Suprapubic skin (tissue), 4 donors: ENCODE measurements around the gene BMERB1. TPM values are rescaled to one million over a fixed set of nuclear protein-coding genes. Genes with fewer than 3 reads are reported as not detected.

Experiments used
- DNase-seq, 2 donors: peaks; one replicate each; pipeline ENCODE4 v3.0.0-alpha.2; 2019; ENCODE audit warnings: low spot score in 2 of 2
- H3K27ac ChIP-seq: fragments of 200-600 bp; sonication (generic); one replicate; pipeline ENCODE4 v1.5.1; 2019
- H3K27me3 ChIP-seq: fragments of 200-600 bp; sonication (generic); one replicate; pipeline ENCODE4 v1.5.1; 2019
- H3K36me3 ChIP-seq: fragments of 200-600 bp; sonication (generic); one replicate; pipeline ENCODE4 v1.5.1; 2019
- H3K4me1 ChIP-seq: fragments of 200-600 bp; sonication (generic); one replicate; pipeline ENCODE4 v1.5.1; 2019
- H3K4me3 ChIP-seq: fragments of 200-600 bp; sonication (generic); one replicate; pipeline ENCODE4 v1.5.1; 2019; ENCODE audit warnings: mild to moderate bottlenecking
- H3K9me3 ChIP-seq: fragments of 200-600 bp; sonication (generic); one replicate; pipeline ENCODE4 v1.5.1; 2019
- EP300 ChIP-seq: sonication (generic); formaldehyde crosslinking; IDR thresholded peaks from one replicate; pipeline ENCODE4 v1.6.1; 2017; ENCODE audit warnings: antibody characterized with exemption
- POLR2A ChIP-seq, 2 donors: fragments of 450-650 bp; IDR thresholded peaks; one replicate each; pipeline ENCODE4 v1.6.1; 2017; ENCODE audit warnings: antibody characterized with exemption in 2 of 2, mild to moderate bottlenecking in 2 of 2, moderate library complexity in 2 of 2
- POLR2AphosphoS5 ChIP-seq, 3 donors: sonication (generic); formaldehyde crosslinking; IDR thresholded peaks; one replicate each; pipeline ENCODE4 v1.6.1; 2017; ENCODE audit warnings: antibody characterized with exemption in 3 of 3
- WGBS: methylation state at CpG from one replicate; pipeline ENCODE4 v1.1.5; 2018; 5-methylcytosine and 5-hydroxymethylcytosine counted together
- total RNA-seq, 4 donors: library from RNA; depleted of rRNA; stranded (reverse); fragments of >200 nt; gene quantifications; one replicate each; pipeline ENCODE4 v1.1.0, GENCODE V29; 2016
- TF ChIP-seq, protein P1 (sequence below), 2 donors: fragments of 200-600 bp in 1 of 2; fragments of 450-650 bp in 1 of 2; sonication (generic) in 1 of 2; IDR thresholded peaks; one replicate each; pipeline ENCODE4 v1.5.1; 2016 to 2019; ENCODE audit warnings: antibody characterized with exemption in 2 of 2, mild to moderate bottlenecking in 1 of 2, moderate library complexity in 1 of 2

Gene BMERB1
- total RNA-seq, 4 donors from 2014 or later: 5.5 to 31.4 (median 17.9) TPM

DNA sequence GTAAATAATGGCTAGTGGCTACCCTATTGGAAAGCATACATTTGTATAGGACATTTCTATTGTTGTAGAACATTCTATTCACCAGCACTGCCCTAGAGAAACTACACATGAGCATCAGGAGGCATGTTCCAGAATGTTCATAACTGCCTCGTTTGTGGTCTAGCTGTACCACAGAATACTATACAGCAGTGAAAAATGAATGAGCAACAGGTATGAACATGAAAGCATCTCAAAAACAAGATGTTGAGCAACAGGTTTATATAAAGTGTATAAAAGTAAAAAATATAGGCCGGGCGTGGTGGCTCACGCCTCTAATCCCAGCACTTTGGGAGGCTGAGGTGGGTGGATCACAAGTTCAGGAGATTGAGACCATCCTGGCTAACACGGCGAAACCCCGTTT is 91.7 kb downstream of the BMERB1 start:
- H3K27ac ChIP-seq: no peak overlapping the region
- DNase-seq: no peak
- WGBS: 96% methylated on average over 7 of the region's 7 CpGs

DNA sequence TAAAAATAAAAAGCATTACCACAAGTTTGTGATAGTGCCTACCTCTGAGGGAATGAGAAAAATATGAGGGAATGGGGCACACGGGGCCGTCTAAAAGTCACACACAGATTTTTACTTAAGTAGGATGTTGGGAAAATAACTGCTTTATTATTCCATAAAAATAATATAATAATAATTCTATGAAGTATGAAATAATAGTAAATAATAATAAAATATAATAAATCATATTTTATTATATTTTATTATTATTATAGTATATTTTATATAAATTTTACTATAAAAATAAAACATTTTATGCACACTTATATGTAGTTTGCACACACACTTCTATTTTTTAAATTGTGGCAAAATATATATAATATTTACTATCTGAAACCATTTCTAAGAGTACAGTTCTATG is 92.3 kb downstream of the BMERB1 start:
- 94% methylated on average over 2 of the region's 2 CpGs for WGBS
- Histone ChIP-seq H3K4me3 (no peak overlapping the region), H3K4me1 (peaks cover 16% of the 10 kb centered on the region), H3K27ac (no peak overlapping the region), H3K27me3 (no peaks in the 10 kb centered on the region), H3K36me3 (no peaks in the 10 kb centered on the region), H3K9me3 (no peaks in the 10 kb centered on the region)
- no peak for DNase-seq
- TF ChIP-seq, protein P1, sequence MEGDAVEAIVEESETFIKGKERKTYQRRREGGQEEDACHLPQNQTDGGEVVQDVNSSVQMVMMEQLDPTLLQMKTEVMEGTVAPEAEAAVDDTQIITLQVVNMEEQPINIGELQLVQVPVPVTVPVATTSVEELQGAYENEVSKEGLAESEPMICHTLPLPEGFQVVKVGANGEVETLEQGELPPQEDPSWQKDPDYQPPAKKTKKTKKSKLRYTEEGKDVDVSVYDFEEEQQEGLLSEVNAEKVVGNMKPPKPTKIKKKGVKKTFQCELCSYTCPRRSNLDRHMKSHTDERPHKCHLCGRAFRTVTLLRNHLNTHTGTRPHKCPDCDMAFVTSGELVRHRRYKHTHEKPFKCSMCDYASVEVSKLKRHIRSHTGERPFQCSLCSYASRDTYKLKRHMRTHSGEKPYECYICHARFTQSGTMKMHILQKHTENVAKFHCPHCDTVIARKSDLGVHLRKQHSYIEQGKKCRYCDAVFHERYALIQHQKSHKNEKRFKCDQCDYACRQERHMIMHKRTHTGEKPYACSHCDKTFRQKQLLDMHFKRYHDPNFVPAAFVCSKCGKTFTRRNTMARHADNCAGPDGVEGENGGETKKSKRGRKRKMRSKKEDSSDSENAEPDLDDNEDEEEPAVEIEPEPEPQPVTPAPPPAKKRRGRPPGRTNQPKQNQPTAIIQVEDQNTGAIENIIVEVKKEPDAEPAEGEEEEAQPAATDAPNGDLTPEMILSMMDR (IDR thresholded peaks at IDR 0.05): no peak
- TF ChIP-seq POLR2A (IDR thresholded peaks at IDR 0.05) (no peak), EP300 (no peak), POLR2AphosphoS5 (IDR thresholded peaks at IDR 0.05) (no peak)

More for the DNA sequence above, 91.7 kb downstream of the BMERB1 start:
- H3K9me3 ChIP-seq: no peaks in the 10 kb centered on the region
- no peak overlapping the region for H3K4me3 ChIP-seq
- H3K36me3 ChIP-seq: no peaks in the 10 kb centered on the region
- TF ChIP-seq POLR2AphosphoS5 (IDR thresholded peaks at IDR 0.05) (no peak), EP300 (no peak), POLR2A (IDR thresholded peaks at IDR 0.05) (no peak)
- TF ChIP-seq, protein P1 (IDR thresholded peaks at IDR 0.05): no peak
- H3K4me1 ChIP-seq: peaks cover 23% of the 10 kb centered on the region
- H3K27me3 ChIP-seq: no peaks in the 10 kb centered on the region

DNA sequence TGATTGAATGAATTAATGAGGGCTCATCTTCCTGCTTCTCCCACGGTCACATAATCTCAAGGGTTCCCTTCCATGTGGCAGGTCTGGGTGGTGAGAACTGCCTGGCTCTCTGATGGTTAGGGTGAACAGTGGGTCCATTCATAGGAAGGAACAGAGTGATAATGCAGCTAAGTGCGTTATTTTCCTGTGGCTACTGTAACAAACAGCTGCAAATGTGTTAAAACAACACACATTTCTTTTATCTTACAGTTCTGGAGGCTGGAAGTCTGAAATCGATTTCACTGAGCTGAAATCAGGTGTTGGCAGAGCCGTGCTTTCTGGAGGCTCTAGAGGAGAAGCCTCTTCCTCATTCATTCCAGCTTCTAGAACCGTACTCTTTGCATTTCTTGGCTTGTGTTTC is 95.3 kb downstream of the BMERB1 start:
- Histone ChIP-seq H3K27ac (no peak overlapping the region), H3K36me3 (no peaks in the 10 kb centered on the region), H3K9me3 (no peaks in the 10 kb centered on the region), H3K4me1 (no peaks in the 10 kb centered on the region), H3K27me3 (no peaks in the 10 kb centered on the region), H3K4me3 (no peak overlapping the region)
- 83% methylated on average over 5 of the region's 5 CpGs for WGBS
- TF ChIP-seq, protein P1 (IDR thresholded peaks at IDR 0.05): no peak
- TF ChIP-seq POLR2AphosphoS5 (IDR thresholded peaks at IDR 0.05) (no peak), POLR2A (IDR thresholded peaks at IDR 0.05) (no peak), EP300 (no peak)
- no peak for DNase-seq

DNA sequence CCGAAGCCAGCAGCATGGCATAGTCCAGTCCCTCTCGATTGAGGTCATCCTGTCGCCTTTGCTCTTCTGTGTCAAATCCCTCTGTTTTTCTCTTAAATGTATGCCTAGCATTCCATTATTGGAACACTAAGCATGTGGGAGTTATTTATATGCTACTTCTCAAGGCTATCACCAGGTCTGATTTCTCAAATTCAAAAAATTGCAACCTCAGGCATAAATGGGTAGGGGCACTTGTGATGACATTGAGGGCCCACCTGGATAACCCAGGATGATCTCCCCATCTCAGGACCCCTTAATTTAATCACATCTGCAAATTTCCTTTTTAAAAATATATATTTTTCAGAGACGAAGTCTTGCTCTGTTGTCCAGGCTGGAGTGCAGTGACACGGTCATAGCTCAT is 95.7 kb downstream of the BMERB1 start:
- no peak for DNase-seq
- Histone ChIP-seq H3K4me1 (no peaks in the 10 kb centered on the region), H3K27ac (no peak overlapping the region), H3K36me3 (no peaks in the 10 kb centered on the region), H3K27me3 (no peaks in the 10 kb centered on the region), H3K9me3 (no peaks in the 10 kb centered on the region), H3K4me3 (no peak overlapping the region)
- TF ChIP-seq EP300 (no peak), POLR2AphosphoS5 (IDR thresholded peaks at IDR 0.05) (no peak), POLR2A (IDR thresholded peaks at IDR 0.05) (no peak)
- TF ChIP-seq, protein P1 (IDR thresholded peaks at IDR 0.05): no peak
- 92% methylated on average over 5 of the region's 5 CpGs for WGBS

DNA sequence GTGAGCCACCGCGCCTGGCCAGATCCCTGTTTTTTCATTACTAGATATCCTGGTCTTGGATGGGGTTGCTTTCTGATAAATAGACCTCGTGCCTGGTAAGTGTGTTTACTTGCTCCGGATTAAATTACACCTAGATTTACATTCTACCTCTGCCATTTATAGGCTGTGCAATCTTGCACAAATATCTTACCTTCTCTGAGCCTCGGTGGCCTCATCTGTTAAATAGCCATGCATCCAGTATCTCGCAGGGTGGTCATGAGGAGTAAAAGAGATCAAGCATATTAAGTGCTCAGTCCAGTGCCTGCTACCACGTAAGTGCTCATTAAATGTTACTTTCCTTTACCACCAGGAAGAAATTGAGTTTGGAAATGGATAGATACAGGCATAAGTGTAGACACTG is 98.4 kb downstream of the BMERB1 start:
- Histone ChIP-seq H3K4me1 (no peaks in the 10 kb centered on the region), H3K4me3 (no peak overlapping the region), H3K27me3 (no peaks in the 10 kb centered on the region), H3K36me3 (no peaks in the 10 kb centered on the region), H3K27ac (no peak overlapping the region), H3K9me3 (no peaks in the 10 kb centered on the region)
- 92% methylated on average over 7 of the region's 7 CpGs for WGBS
- TF ChIP-seq, protein P1 (IDR thresholded peaks at IDR 0.05): no peak
- TF ChIP-seq POLR2A (IDR thresholded peaks at IDR 0.05) (no peak), EP300 (no peak), POLR2AphosphoS5 (IDR thresholded peaks at IDR 0.05) (no peak)
- DNase-seq: no peak
